Gastrocnemius medialis (tissue), 4 donors: Measurements from ENCODE around the gene CDAN1.
"Not testable (repeated sequence)": the region's sequence is repeated elsewhere in the genome, so short reads cannot be mapped to it uniquely, and the experiment has no call there.

Experiments
- POLR2A ChIP-seq, 2 donors: fragments of 450-650 bp; IDR thresholded peaks; one replicate each; pipeline ENCODE4 v1.6.1; 2017; ENCODE audit warnings: antibody characterized with exemption in 2 of 2, mild to moderate bottlenecking in 2 of 2, moderate library complexity in 2 of 2
- TF ChIP-seq, protein P1 (sequence below), 5 experiments: fragments of 450-650 bp in 3 of 5; fragments of 200-600 bp in 2 of 5; sonication (generic) in 2 of 5; IDR thresholded peaks in 4 of 5; conservative IDR thresholded peaks in 1 of 5; 1 replicate in 4 of 5; 2 replicates in 1 of 5; pipeline ENCODE4 v1.5.1; 2016 to 2019; ENCODE audit warnings: antibody characterized with exemption in 5 of 5, mild to moderate bottlenecking in 3 of 5, moderate library complexity in 3 of 5

DNA sequence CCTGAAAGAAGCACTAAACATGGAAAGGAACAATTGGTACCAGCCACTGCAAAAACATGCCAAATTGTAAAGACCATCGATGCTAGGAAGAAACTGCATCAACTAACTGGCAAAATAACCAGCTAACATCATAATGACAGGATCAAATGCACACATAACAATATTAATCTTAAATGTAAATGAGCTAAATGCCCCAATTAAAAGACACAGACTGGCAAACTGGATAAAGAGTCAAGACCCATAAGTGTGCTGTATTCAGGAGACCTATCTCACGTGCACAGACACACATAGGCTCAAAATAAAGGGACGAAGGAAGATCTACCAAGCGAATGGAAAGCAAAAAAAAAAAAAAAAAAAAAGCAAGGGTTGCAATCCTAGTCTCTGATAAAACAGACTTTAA is 29.2 kb upstream of the CDAN1 start:
- TF ChIP-seq, protein P1, sequence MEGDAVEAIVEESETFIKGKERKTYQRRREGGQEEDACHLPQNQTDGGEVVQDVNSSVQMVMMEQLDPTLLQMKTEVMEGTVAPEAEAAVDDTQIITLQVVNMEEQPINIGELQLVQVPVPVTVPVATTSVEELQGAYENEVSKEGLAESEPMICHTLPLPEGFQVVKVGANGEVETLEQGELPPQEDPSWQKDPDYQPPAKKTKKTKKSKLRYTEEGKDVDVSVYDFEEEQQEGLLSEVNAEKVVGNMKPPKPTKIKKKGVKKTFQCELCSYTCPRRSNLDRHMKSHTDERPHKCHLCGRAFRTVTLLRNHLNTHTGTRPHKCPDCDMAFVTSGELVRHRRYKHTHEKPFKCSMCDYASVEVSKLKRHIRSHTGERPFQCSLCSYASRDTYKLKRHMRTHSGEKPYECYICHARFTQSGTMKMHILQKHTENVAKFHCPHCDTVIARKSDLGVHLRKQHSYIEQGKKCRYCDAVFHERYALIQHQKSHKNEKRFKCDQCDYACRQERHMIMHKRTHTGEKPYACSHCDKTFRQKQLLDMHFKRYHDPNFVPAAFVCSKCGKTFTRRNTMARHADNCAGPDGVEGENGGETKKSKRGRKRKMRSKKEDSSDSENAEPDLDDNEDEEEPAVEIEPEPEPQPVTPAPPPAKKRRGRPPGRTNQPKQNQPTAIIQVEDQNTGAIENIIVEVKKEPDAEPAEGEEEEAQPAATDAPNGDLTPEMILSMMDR (IDR thresholded peaks at IDR 0.05 in 4 of 5, conservative IDR thresholded peaks at IDR 0.05 in 1 of 5): not testable (repeated sequence)
- TF ChIP-seq POLR2A (IDR thresholded peaks at IDR 0.05): not testable (repeated sequence)
